SW480 (cell line): ENCODE results near the gene CASP9.

Source experiments
- DNase-seq: peaks from one replicate; pipeline ENCODE4 v3.0.0-alpha.2; 2016; ENCODE audit warnings: low spot score

Gene CASP9

GRCh38 chr1:15524021-15524282, at the start of gene CASP9:
TSS of gene CASP9 (minus strand) at chr1:15524215. CDS start at chr1:15524200, 15 bp downstream.
- no peak for DNase-seq

GRCh38 chr1:15573477-15573876, 49.5 kb upstream of the CASP9 start:
- no peak for DNase-seq

GRCh38 chr1:15571266-15571665, 47.3 kb upstream of the CASP9 start:
- no peak for DNase-seq

GRCh38 chr1:15570861-15571260, 46.8 kb upstream of the CASP9 start:
- DNase-seq, result no peak

GRCh38 chr1:15568387-15569073, 44.5 kb upstream of the CASP9 start:
- no peak for DNase-seq

- no peak for DNase-seq
Observed at GRCh38 chr1:15559189-15559810, 35.3 kb upstream of the CASP9 start.

GRCh38 chr1:15558516-15558915, 34.5 kb upstream of the CASP9 start:
- no peak for DNase-seq

GRCh38 chr1:15557594-15557993, 33.6 kb upstream of the CASP9 start:
- no peak for DNase-seq

GRCh38 chr1:15557008-15557407, 33.0 kb upstream of the CASP9 start:
- no peak for DNase-seq

- DNase-seq, result no peak
Observed at GRCh38 chr1:15550573-15550972, 26.6 kb upstream of the CASP9 start.

GRCh38 chr1:15546641-15547040, 22.6 kb upstream of the CASP9 start:
- DNase-seq, result no peak

GRCh38 chr1:15543589-15544568, 19.9 kb upstream of the CASP9 start:
- DNase-seq, result no peak

GRCh38 chr1:15543251-15543588, 19.2 kb upstream of the CASP9 start:
- no peak for DNase-seq

GRCh38 chr1:15542388-15543250, 18.6 kb upstream of the CASP9 start:
- no peak for DNase-seq

- no peak for DNase-seq
Observed at GRCh38 chr1:15541231-15541792, 17.3 kb upstream of the CASP9 start.

GRCh38 chr1:15540186-15540585, 16.2 kb upstream of the CASP9 start:
- DNase-seq, result no peak

- no peak for DNase-seq
Observed at GRCh38 chr1:15538771-15539170, 14.8 kb upstream of the CASP9 start.

GRCh38 chr1:15531682-15532081, 7.7 kb upstream of the CASP9 start:
- no peak for DNase-seq

GRCh38 chr1:15531003-15531402, 7.0 kb upstream of the CASP9 start:
- no peak for DNase-seq

GRCh38 chr1:15526490-15527339, 2.7 kb upstream of the CASP9 start, which contains the start of gene DNAJC16:
TSS of gene DNAJC16 (plus strand) at chr1:15526848. CDS start at chr1:15529106, 2,258 bp downstream.
- peak; percentile 100 for DNase-seq

- DNase-seq, result no peak
Observed at GRCh38 chr1:15526021-15526489, 2.0 kb upstream of the CASP9 start.
